Suppressor macrophage treated with lipopolysaccharide for 4 hours (primary cell): ENCODE data around the gene VPS13D.

Source experiments
- DNase-seq: peaks from one replicate; pipeline ENCODE4 v3.0.0-alpha.2; 2020

VPS13D gene

GRCh38 chr1:12407050-12407961 is 177.5 kb downstream of the VPS13D start:
- DNase-seq, result peak; percentile 18

GRCh38 chr1:12407962-12408454 is 178.2 kb downstream of the VPS13D start:
- no peak for DNase-seq

- peak; percentile 27 for DNase-seq
Observed at GRCh38 chr1:12408662-12409061, 178.8 kb downstream of the VPS13D start.

- no peak for DNase-seq
Observed at GRCh38 chr1:12409681-12410080, 179.9 kb downstream of the VPS13D start.

GRCh38 chr1:12410351-12410750 is 180.5 kb downstream of the VPS13D start:
- no peak for DNase-seq

GRCh38 chr1:12411098-12411497 is 181.3 kb downstream of the VPS13D start:
- no peak for DNase-seq

- no peak for DNase-seq
Observed at GRCh38 chr1:12411747-12412146, 181.9 kb downstream of the VPS13D start.

GRCh38 chr1:12412439-12412838 is 182.6 kb downstream of the VPS13D start:
- DNase-seq, result no peak

- no peak for DNase-seq
Observed at GRCh38 chr1:12413664-12414410, 184.0 kb downstream of the VPS13D start.

- no peak for DNase-seq
Observed at GRCh38 chr1:12414444-12415018, 184.7 kb downstream of the VPS13D start.

GRCh38 chr1:12415038-12415466 is 185.2 kb downstream of the VPS13D start:
- DNase-seq, result peak; percentile 44

- peak; percentile 65 for DNase-seq
Observed at GRCh38 chr1:12416101-12416500, 186.3 kb downstream of the VPS13D start.

GRCh38 chr1:12416744-12417143 is 186.9 kb downstream of the VPS13D start:
- no peak for DNase-seq

- DNase-seq, result no peak
Observed at GRCh38 chr1:12417389-12417788, 187.6 kb downstream of the VPS13D start.

- no peak for DNase-seq
Observed at GRCh38 chr1:12420171-12420570, 190.3 kb downstream of the VPS13D start.

- DNase-seq, result no peak
Observed at GRCh38 chr1:12422488-12422887, 192.7 kb downstream of the VPS13D start.

GRCh38 chr1:12424087-12424529 is 194.3 kb downstream of the VPS13D start:
- DNase-seq, result no peak

GRCh38 chr1:12424793-12425192 is 195.0 kb downstream of the VPS13D start:
- DNase-seq, result no peak

GRCh38 chr1:12426030-12426429 is 196.2 kb downstream of the VPS13D start:
- DNase-seq, result no peak

GRCh38 chr1:12428334-12428733 is 198.5 kb downstream of the VPS13D start:
- no peak for DNase-seq

GRCh38 chr1:12430525-12430924 is 200.7 kb downstream of the VPS13D start:
- DNase-seq, result no peak

GRCh38 chr1:12432897-12433296 is 203.1 kb downstream of the VPS13D start:
- DNase-seq, result no peak

- no peak for DNase-seq
Observed at GRCh38 chr1:12433323-12434053, 203.7 kb downstream of the VPS13D start.
